Lower leg skin (tissue), 4 donors: ENCODE measurements around the gene CLTCL1. TPM values are rescaled to one million over a fixed set of nuclear protein-coding genes. Genes with fewer than 3 reads are reported as not detected.

ENCODE experiments used
- DNase-seq, 2 donors: peaks; one replicate each; pipeline ENCODE4 v3.0.0-alpha.2; 2019; ENCODE audit warnings: low spot score in 2 of 2
- H3K4me3 ChIP-seq: fragments of 200-600 bp; sonication (generic); 2 replicates; pipeline ENCODE4 v1.5.1; 2017; ENCODE audit warnings: mild to moderate bottlenecking, low read depth; ENCODE audit not compliant: poor library complexity, severe bottlenecking
- POLR2A ChIP-seq, 2 donors: fragments of 450-650 bp; IDR thresholded peaks; one replicate each; pipeline ENCODE4 v1.6.1; 2016 to 2017; ENCODE audit warnings: antibody characterized with exemption in 2 of 2, mild to moderate bottlenecking in 1 of 2, moderate library complexity in 1 of 2
- WGBS, 2 donors: methylation state at CpG; one replicate each; pipeline ENCODE4 v1.1.5; 2018; 5-methylcytosine and 5-hydroxymethylcytosine counted together
- intact Hi-C: fragments of 100-400 bp; cut with DNase I; formaldehyde crosslinking; loops from one replicate; pipeline ENCODE4 v1.15.0; 2023; ENCODE audit warnings: low total_unique reads
- total RNA-seq, 4 donors: library from RNA; depleted of rRNA; stranded (reverse); fragments of >200 nt; gene quantifications; one replicate each; pipeline ENCODE4 v1.1.0, GENCODE V29; 2016
- TF ChIP-seq, protein P1 (sequence below), 3 donors: fragments of 450-650 bp; IDR thresholded peaks; one replicate each; pipeline ENCODE4 v1.5.1; 2016; ENCODE audit warnings: antibody characterized with exemption in 3 of 3, mild to moderate bottlenecking in 3 of 3, moderate library complexity in 2 of 3

CLTCL1 gene
- total RNA-seq, 4 donors from 2014 or later: 4.0 to 9.6 (median 7.6) TPM

- 95 to 98% methylated on average over 12 of the region's 12 CpGs for WGBS, 2 donors
- H3K4me3 ChIP-seq: no peak overlapping the region
- intact Hi-C loops: loop anchor here (5.0 kb wide), 1 partner anchor 191 kb away; no protein-coding TSS in a partner anchor
- no peak for DNase-seq
- TF ChIP-seq, protein P1, sequence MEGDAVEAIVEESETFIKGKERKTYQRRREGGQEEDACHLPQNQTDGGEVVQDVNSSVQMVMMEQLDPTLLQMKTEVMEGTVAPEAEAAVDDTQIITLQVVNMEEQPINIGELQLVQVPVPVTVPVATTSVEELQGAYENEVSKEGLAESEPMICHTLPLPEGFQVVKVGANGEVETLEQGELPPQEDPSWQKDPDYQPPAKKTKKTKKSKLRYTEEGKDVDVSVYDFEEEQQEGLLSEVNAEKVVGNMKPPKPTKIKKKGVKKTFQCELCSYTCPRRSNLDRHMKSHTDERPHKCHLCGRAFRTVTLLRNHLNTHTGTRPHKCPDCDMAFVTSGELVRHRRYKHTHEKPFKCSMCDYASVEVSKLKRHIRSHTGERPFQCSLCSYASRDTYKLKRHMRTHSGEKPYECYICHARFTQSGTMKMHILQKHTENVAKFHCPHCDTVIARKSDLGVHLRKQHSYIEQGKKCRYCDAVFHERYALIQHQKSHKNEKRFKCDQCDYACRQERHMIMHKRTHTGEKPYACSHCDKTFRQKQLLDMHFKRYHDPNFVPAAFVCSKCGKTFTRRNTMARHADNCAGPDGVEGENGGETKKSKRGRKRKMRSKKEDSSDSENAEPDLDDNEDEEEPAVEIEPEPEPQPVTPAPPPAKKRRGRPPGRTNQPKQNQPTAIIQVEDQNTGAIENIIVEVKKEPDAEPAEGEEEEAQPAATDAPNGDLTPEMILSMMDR (IDR thresholded peaks at IDR 0.05): no peak
- no peak for TF ChIP-seq POLR2A (IDR thresholded peaks at IDR 0.05)
These were observed 38.4 kb downstream of the CLTCL1 start for GRCh38 chr22:19253143-19253542.

DNA sequence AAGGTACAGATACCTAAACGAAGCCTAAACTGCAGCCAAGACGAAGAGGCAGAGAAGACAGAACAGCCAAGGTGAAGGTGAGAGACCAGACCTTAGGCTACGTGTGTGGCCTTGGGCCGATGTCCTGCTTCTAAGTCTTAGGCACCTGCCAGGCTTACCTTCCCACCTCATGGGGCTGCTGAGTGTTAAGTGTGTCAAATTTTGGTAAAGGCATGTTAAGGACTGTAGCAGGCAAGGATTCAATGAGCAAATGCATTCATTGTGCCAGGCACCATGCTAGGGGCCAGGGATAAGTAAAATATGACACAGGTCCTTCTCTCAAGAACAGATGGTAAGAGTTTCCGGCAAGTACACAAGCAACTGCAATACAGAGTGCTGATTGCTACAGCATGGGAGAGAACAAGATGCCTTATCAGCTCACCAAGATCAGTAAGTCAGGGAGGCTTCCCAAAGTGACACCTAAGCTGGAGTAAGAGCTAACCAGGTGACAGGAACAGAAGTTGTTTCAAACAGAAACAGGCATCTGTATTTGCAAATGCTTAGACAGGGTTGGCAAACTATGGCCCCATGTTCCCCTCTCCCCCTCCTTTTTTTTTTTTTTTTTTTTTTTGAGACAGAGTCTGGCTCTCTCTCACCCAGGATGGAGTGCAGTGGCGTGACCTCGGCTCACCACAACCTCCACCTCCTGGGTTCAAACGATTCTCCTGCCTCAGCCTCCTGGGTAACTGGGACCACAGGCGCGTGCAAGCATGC lies 46.7 kb downstream of the CLTCL1 start:
- intact Hi-C loops: no loop called here
- H3K4me3 ChIP-seq: no peak overlapping the region
- TF ChIP-seq POLR2A (IDR thresholded peaks at IDR 0.05): no peak
- TF ChIP-seq, protein P1 (IDR thresholded peaks at IDR 0.05): no peak
- DNase-seq: no peak
- 81 to 84% methylated on average over 10 of the region's 10 CpGs for WGBS, 2 donors

DNA sequence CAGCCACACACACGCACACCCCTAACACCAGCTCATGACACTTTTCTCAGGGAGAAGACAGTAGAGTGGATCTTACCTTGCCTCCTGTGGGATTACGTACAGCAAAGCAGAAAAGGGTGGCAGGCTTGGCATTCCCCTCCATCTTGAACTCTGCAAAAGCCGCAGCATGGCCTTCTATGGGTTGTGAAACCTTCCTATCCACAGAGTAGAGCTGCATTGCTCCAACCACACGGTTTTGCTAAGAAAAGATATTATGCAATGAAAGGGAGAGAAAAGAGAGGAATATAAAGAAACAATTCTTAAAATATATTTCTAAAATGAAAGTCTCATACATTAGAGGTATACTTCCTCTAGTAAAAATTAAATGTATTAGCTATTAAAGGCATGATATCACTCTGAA lies 48.8 kb downstream of the CLTCL1 start:
- no peak for DNase-seq
- intact Hi-C loops: no loop called here
- WGBS, 2 donors: 88 to 97% methylated on average over 4 of the region's 4 CpGs

GRCh38 chr22:19241593-19241906 lies 50.0 kb downstream of the CLTCL1 start:
- intact Hi-C loops: no loop called here
- H3K4me3 ChIP-seq: no peak overlapping the region

More for the DNA sequence above, 48.8 kb downstream of the CLTCL1 start:
- no peak for TF ChIP-seq POLR2A (IDR thresholded peaks at IDR 0.05)
- TF ChIP-seq, protein P1 (IDR thresholded peaks at IDR 0.05): no peak
- H3K4me3 ChIP-seq: no peak overlapping the region

DNA sequence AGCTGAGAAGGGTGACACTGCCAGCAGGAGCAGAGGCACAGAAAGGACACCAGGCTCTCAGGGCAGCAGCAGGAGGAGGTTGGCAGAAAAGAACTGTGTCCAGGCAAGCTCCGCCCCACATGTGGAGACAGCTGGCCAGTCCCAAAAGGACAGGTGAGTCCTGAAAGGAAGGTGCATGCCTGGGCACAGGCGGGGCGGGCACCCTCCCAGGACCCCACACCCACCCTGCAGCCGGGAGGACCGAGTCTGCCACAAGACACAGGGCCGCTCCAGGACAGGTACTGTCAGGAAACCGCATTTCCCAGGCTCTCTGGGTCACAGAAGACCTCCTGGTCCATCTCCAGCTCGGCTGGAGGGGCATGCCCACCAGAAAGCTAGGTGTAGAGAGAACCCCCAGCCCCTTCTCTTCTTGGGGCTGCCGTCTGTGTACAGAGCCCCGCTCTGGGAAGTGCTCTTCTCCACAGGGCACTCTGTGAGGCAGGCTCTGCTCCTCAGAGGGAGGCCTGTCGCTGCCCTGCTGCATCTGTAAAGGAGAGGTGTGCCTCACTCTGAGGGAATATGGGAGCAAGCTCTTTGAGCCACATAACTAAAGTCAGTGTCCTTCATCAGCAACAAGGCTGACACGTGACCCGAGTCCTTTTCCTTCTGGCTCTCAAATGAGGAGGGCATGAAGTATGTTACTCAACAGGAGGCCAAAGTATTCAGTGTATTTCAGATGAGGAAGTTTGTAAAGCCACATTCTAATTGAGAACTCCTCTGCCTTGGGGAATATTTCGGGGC lies 50.5 kb downstream of the CLTCL1 start:
- intact Hi-C loops: no loop called here
- 87 to 91% methylated on average over 11 to 14 of the region's 14 CpGs for WGBS, 2 donors
- no peak overlapping the region for H3K4me3 ChIP-seq
- TF ChIP-seq, protein P1 (IDR thresholded peaks at IDR 0.05): no peak
- no peak for TF ChIP-seq POLR2A (IDR thresholded peaks at IDR 0.05)
- no peak for DNase-seq

More at GRCh38 chr22:19241593-19241906, 50.0 kb downstream of the CLTCL1 start:
- DNase-seq: no peak
- TF ChIP-seq, protein P1 (IDR thresholded peaks at IDR 0.05): no peak
- no peak for TF ChIP-seq POLR2A (IDR thresholded peaks at IDR 0.05)
- WGBS, 2 donors: 92% methylated on average over 6 of the region's 6 CpGs
